HL-60 (cell line): Measurements from ENCODE around the gene POLE.

Source experiments
- DNase-seq, 2 experiments: peaks; one replicate each; pipeline ENCODE4 v3.0.0-alpha.2; 2010 to 2020; ENCODE audit warnings: low read depth in 1 of 2, low spot score in 1 of 2
- H3K27ac ChIP-seq: fragments of 250-450 bp; sonication (Bioruptor Pico); replicated peaks from 2 replicates; pipeline ENCODE4 v1.5.1; 2020; ENCODE audit warnings: mild to moderate bottlenecking, moderate library complexity
- H3K27me3 ChIP-seq: fragments of 250-450 bp; sonication (Bioruptor Pico); 2 replicates; pipeline ENCODE4 v1.5.1; 2021; ENCODE audit warnings: mild to moderate bottlenecking, moderate library complexity; ENCODE audit not compliant: insufficient read depth, poor library complexity, severe bottlenecking
- H3K4me3 ChIP-seq: replicated peaks from 2 replicates; pipeline ENCODE4 v1.5.1; 2011; ENCODE audit warnings: mild to moderate bottlenecking, control low read depth, low read length; ENCODE audit not compliant: insufficient read depth
- GABPA ChIP-seq: IDR thresholded peaks from 2 replicates; pipeline ENCODE4 v1.6.1; 2012; ENCODE audit warnings: low read depth
- POLR2AphosphoS5 ChIP-seq: IDR thresholded peaks from 2 replicates; pipeline ENCODE4 v1.6.1; 2012; ENCODE audit warnings: low read depth
- SPI1 ChIP-seq: IDR thresholded peaks from 2 replicates; pipeline ENCODE4 v1.6.1; 2012; ENCODE audit warnings: low read depth, mild to moderate bottlenecking, borderline replicate concordance
- TF ChIP-seq, protein P1 (sequence below): IDR thresholded peaks from one replicate; pipeline ENCODE4 v1.5.1; 2011; ENCODE audit warnings: low read length, control low read depth, inconsistent platforms; ENCODE audit not compliant: insufficient read depth
- TF ChIP-seq, protein P2 (sequence below): IDR thresholded peaks from 2 replicates; pipeline ENCODE4 v1.6.1; 2012; ENCODE audit warnings: low read depth; ENCODE audit not compliant: insufficient replicate concordance

Gene POLE

DNA sequence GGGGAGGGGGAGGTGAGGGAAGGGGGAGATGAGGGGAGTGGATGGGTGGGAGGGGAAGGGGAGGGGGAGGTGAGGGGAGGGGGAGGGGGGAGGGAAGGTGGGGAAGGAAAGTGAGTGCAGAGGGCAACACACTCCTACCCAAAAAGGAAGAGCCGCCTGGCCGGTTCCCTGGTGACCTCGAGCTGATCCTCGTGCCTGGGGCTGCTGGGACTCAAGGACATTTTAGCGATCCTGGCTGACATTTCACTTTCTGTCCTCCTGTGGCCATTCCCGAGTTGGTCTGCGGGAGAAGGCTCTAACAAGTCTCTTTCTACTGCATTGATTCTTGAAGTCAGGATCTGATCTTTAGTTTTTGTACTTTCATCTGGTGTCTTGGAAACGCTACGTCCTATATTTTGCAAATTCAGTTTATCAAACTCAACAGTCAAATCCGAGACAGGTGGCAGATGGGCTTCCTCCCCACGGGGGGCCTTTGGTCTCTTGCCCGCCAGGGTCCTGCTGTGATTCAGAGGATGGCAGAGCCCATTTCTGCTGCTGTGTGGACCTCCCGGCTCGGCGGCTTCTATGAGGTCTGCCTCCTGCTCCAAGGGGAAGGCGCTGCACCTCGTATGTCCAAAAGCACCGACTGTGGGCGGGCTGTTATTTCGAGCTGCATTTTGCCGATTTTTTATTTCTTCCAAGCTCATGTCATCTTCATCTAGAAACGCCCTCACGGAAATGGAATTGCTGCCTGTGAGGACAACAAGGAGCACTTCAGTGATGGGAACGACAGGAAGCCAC lies 42.6 kb upstream of the POLE start:
- no peaks in the 10 kb centered on the region for H3K27me3 ChIP-seq
- no peak overlapping the region for H3K27ac ChIP-seq
- no peak for TF ChIP-seq SPI1
- TF ChIP-seq, protein P1, sequence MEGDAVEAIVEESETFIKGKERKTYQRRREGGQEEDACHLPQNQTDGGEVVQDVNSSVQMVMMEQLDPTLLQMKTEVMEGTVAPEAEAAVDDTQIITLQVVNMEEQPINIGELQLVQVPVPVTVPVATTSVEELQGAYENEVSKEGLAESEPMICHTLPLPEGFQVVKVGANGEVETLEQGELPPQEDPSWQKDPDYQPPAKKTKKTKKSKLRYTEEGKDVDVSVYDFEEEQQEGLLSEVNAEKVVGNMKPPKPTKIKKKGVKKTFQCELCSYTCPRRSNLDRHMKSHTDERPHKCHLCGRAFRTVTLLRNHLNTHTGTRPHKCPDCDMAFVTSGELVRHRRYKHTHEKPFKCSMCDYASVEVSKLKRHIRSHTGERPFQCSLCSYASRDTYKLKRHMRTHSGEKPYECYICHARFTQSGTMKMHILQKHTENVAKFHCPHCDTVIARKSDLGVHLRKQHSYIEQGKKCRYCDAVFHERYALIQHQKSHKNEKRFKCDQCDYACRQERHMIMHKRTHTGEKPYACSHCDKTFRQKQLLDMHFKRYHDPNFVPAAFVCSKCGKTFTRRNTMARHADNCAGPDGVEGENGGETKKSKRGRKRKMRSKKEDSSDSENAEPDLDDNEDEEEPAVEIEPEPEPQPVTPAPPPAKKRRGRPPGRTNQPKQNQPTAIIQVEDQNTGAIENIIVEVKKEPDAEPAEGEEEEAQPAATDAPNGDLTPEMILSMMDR: no peak
- DNase-seq: no peak
- no peak overlapping the region for H3K4me3 ChIP-seq

DNA sequence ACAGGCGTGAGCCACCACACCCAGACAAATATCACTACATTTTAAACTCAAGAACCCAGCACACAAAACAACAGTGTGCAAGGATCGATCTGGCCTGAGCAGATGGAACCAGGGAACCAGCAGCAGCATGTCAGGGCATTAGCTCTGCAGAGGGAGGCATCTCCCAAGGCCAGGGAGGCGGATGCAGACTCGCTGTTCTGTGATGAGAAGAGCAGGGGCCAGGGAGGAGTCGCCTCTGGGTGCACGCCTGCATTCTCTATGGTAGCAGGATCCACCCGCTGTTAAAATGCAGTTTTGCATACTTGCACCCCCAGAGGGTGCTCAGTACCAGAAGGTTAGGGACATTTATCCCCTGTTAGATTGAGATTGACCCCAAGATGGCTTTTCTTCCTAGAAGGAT lies 41.4 kb upstream of the POLE start:
- TF ChIP-seq, protein P1: no peak
- TF ChIP-seq, protein P2, sequence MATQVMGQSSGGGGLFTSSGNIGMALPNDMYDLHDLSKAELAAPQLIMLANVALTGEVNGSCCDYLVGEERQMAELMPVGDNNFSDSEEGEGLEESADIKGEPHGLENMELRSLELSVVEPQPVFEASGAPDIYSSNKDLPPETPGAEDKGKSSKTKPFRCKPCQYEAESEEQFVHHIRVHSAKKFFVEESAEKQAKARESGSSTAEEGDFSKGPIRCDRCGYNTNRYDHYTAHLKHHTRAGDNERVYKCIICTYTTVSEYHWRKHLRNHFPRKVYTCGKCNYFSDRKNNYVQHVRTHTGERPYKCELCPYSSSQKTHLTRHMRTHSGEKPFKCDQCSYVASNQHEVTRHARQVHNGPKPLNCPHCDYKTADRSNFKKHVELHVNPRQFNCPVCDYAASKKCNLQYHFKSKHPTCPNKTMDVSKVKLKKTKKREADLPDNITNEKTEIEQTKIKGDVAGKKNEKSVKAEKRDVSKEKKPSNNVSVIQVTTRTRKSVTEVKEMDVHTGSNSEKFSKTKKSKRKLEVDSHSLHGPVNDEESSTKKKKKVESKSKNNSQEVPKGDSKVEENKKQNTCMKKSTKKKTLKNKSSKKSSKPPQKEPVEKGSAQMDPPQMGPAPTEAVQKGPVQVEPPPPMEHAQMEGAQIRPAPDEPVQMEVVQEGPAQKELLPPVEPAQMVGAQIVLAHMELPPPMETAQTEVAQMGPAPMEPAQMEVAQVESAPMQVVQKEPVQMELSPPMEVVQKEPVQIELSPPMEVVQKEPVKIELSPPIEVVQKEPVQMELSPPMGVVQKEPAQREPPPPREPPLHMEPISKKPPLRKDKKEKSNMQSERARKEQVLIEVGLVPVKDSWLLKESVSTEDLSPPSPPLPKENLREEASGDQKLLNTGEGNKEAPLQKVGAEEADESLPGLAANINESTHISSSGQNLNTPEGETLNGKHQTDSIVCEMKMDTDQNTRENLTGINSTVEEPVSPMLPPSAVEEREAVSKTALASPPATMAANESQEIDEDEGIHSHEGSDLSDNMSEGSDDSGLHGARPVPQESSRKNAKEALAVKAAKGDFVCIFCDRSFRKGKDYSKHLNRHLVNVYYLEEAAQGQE: no peak
- TF ChIP-seq POLR2AphosphoS5 (no peak), GABPA (no peak), SPI1 (no peak)
- no peak overlapping the region for H3K27ac ChIP-seq
- no peak for DNase-seq
- H3K4me3 ChIP-seq: no peak overlapping the region
- no peaks in the 10 kb centered on the region for H3K27me3 ChIP-seq

DNA sequence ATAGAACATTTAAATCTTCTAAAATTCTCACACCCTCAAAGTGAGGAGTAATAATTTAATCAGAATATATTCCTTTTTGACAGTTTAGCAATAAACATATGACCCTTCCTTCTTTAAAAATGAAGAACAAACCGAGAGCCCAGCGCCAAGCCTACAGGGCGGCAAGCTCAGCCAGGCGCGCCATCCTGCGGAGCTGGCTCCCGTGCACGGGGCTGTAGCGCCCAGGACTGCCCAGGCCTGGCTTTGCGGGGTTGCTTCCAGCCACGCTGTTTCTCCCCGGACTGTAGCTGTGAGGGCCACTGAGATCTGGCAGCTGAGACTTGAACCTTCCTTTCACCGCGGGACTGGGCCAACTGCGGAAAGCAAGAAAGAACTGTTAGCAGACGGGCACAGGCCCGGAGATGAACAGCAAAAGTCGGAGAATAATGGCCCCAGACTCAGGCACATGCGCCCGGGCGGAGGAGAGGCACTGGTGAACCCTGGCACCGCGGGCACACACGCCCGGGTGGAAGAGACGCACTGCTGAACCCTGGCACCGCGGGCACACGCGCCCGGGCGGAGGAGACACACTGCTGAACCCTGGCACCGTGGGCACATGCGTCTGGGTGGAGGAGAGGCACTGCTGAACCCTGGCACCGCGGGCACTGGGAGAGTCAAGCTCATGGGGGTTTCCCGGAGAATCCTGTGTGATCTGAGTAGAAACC lies 40.1 kb upstream of the POLE start:
- H3K4me3 ChIP-seq: no peak overlapping the region
- no peak overlapping the region for H3K27ac ChIP-seq
- TF ChIP-seq, protein P1: no peak
- no peak for TF ChIP-seq SPI1
- no peak for TF ChIP-seq POLR2AphosphoS5
- TF ChIP-seq, protein P2: no peak
- no peak for TF ChIP-seq GABPA
- DNase-seq: no peak
- H3K27me3 ChIP-seq: no peaks in the 10 kb centered on the region
